BE2C (cell line): ENCODE results near the gene KRT83. TPM values are rescaled to one million over a fixed set of nuclear protein-coding genes. Genes with fewer than 3 reads are reported as not detected.

Experiments
- DNase-seq: peaks from one replicate; pipeline ENCODE4 v3.0.0-alpha.2; 2020
- H3K27me3 ChIP-seq: fragments of 250-450 bp; sonication (Bioruptor Pico); 2 replicates; pipeline ENCODE4 v1.5.1; 2020; ENCODE audit warnings: mild to moderate bottlenecking
- H3K36me3 ChIP-seq: fragments of 250-450 bp; sonication (Bioruptor Pico); 2 replicates; pipeline ENCODE4 v1.5.1; 2020; ENCODE audit warnings: mild to moderate bottlenecking
- H3K4me1 ChIP-seq: fragments of 250-450 bp; sonication (Bioruptor Pico); 2 replicates; pipeline ENCODE4 v1.5.1; 2020
- H3K4me3 ChIP-seq: 2 replicates; pipeline ENCODE4 v1.5.1; 2011; ENCODE audit warnings: low read depth, low read length
- H3K9me3 ChIP-seq: fragments of 250-450 bp; sonication (Bioruptor Pico); 2 replicates; pipeline ENCODE4 v1.5.1; 2020
- polyA plus RNA-seq: library from polyadenylated mRNA; unstranded; fragments of >200 nt; gene quantifications from one replicate; pipeline ENCODE4 v1.2.1, GENCODE V29; 2012; ENCODE audit warnings: low read depth, missing spikeins; ENCODE audit not compliant: insufficient read length, insufficient read depth
- TF ChIP-seq, protein P1 (sequence below): IDR thresholded peaks from 2 replicates; pipeline ENCODE4 v1.5.1; 2012; ENCODE audit warnings: mild to moderate bottlenecking, low read depth, low read length

The KRT83 gene
- polyA plus RNA-seq: not detected

DNA sequence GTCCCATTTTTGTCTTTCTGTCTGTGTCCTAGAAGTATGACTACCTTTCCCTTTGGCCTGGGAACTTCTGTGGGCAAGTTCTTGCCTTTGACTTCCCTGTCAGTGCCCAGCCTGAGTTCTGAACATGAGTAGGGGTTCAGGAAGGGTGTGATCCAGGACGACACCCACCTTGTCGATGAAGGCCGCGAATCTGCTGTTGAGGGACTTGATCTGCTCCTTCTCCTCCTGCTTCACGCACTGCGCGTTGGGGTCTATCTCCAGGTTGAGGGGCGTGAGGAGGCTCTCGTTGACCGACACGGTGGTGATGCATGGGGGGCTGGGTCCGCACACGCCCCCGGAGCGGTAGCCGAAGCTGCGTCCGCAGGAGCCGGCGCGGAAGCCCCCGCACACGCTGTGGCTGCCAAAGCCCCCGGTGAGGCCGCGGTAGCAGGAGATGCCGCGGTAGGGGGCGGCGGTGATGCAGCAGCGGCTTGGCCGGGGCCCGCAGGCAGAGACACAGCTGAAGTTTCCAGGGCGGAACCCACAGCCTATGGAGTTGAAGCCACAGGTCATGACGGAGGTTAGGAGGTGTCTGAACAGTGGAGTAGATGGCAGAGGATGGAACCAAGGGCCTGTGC is at the start of gene KRT83:
KRT83 (minus strand) TSS at position 615 of the 617 bp plus-strand sequence; CDS start at position 552, 63 bp downstream.
- H3K4me1 ChIP-seq: no peaks in the 10 kb centered on the region
- no peaks in the 10 kb centered on the region for H3K9me3 ChIP-seq
- H3K4me3 ChIP-seq: no peak within 1 kb of the TSS
- peaks cover 44% of the 10 kb centered on the region for H3K27me3 ChIP-seq
- no peak for DNase-seq
- no peaks in the 10 kb centered on the region for H3K36me3 ChIP-seq
- TF ChIP-seq, protein P1, sequence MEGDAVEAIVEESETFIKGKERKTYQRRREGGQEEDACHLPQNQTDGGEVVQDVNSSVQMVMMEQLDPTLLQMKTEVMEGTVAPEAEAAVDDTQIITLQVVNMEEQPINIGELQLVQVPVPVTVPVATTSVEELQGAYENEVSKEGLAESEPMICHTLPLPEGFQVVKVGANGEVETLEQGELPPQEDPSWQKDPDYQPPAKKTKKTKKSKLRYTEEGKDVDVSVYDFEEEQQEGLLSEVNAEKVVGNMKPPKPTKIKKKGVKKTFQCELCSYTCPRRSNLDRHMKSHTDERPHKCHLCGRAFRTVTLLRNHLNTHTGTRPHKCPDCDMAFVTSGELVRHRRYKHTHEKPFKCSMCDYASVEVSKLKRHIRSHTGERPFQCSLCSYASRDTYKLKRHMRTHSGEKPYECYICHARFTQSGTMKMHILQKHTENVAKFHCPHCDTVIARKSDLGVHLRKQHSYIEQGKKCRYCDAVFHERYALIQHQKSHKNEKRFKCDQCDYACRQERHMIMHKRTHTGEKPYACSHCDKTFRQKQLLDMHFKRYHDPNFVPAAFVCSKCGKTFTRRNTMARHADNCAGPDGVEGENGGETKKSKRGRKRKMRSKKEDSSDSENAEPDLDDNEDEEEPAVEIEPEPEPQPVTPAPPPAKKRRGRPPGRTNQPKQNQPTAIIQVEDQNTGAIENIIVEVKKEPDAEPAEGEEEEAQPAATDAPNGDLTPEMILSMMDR: no peak

DNA sequence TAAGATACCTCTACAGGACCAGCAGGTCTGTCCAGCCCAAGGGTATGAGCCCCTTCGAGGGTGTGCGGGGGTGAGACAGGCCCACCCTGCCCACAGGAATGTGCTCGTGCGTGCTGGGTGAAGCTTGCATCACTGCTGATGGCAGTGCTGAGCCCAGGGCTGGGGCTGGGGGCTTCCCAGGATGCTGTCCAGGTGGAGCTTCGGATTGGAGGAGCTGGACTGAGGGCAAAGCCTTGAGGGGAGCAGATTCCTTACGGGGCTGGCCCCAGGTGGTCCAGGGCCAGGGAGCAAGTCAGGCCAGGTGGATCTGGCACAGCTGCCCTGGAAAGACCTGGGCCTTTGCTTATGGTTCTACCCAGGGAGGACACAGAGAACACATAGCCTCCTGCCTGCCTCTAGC is 48.6 kb upstream of the KRT83 start:
- Histone ChIP-seq H3K4me3 (no peak overlapping the region), H3K36me3 (no peaks in the 10 kb centered on the region), H3K4me1 (no peaks in the 10 kb centered on the region), H3K27me3 (peaks cover 40% of the 10 kb centered on the region), H3K9me3 (no peaks in the 10 kb centered on the region)
- TF ChIP-seq, protein P1: no peak
- no peak for DNase-seq

DNA sequence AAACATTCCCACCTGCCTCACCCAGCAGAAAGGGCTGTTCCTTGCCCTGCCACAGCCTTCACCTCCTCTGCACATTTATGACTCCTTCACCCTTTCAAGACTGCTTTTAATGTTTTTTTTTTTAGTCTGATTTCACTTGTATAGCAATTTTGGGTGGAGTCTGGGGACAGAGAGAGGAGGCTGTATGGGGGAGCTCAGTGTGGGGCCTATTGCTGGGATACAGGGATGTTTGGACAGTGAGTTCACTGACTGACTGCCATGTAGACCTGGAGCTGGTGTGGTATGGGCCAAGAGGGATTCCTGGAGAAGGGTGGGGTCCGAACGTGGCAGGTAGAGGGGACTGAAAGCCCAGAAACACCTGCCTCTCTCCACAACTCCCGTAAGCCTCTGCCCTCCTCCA is 48.0 kb upstream of the KRT83 start:
- DNase-seq: no peak
- no peak overlapping the region for H3K4me3 ChIP-seq
- TF ChIP-seq, protein P1: no peak
- no peaks in the 10 kb centered on the region for H3K4me1 ChIP-seq
- H3K9me3 ChIP-seq: no peaks in the 10 kb centered on the region
- no peaks in the 10 kb centered on the region for H3K36me3 ChIP-seq
- peaks cover 40% of the 10 kb centered on the region for H3K27me3 ChIP-seq

DNA sequence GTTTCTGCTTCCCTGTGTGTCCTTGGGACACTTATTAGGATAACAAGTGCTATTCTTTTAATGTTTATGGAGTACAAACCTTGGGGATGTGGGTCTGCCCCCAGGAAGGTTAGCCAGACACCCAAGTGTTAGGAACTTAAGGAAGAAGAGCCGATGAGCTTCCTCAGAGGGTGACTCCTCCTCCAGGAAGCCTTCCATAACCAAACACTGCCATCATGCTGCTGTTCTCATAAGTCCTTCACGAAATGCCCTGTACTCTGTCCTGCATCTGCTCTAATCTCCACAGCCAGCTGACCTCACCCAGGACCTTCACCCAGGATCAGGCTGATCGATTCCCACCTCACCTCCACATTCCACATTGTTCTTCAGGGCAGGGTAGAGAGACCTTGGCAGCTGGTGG is 47.3 kb upstream of the KRT83 start:
- H3K27me3 ChIP-seq: peaks cover 40% of the 10 kb centered on the region
- DNase-seq: no peak
- no peaks in the 10 kb centered on the region for H3K9me3 ChIP-seq
- H3K36me3 ChIP-seq: no peaks in the 10 kb centered on the region
- no peak overlapping the region for H3K4me3 ChIP-seq
- TF ChIP-seq, protein P1: no peak
- H3K4me1 ChIP-seq: no peaks in the 10 kb centered on the region

DNA sequence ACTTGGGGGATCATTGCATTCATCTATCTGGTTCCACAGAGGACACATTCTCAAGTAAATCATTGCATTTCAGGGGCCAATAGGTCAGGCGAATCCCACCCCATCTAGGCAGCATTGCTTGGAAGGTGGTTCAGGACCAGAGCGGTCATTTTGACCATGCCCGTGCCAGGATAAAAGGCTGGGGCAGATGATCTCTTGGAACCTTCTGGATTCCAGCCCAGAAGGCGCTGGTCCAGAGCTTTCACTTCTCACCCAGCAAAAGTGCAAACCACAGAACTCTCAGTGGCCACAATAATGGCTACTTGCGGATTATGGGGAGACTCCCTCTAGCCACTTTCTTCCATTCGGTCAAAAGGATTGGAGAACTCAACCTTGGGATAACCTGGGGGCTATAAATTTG is 46.7 kb upstream of the KRT83 start:
- H3K36me3 ChIP-seq: no peaks in the 10 kb centered on the region
- H3K27me3 ChIP-seq: peaks cover 40% of the 10 kb centered on the region
- no peak for DNase-seq
- no peaks in the 10 kb centered on the region for H3K4me1 ChIP-seq
- H3K9me3 ChIP-seq: no peaks in the 10 kb centered on the region
- H3K4me3 ChIP-seq: no peak overlapping the region
- TF ChIP-seq, protein P1: no peak

DNA sequence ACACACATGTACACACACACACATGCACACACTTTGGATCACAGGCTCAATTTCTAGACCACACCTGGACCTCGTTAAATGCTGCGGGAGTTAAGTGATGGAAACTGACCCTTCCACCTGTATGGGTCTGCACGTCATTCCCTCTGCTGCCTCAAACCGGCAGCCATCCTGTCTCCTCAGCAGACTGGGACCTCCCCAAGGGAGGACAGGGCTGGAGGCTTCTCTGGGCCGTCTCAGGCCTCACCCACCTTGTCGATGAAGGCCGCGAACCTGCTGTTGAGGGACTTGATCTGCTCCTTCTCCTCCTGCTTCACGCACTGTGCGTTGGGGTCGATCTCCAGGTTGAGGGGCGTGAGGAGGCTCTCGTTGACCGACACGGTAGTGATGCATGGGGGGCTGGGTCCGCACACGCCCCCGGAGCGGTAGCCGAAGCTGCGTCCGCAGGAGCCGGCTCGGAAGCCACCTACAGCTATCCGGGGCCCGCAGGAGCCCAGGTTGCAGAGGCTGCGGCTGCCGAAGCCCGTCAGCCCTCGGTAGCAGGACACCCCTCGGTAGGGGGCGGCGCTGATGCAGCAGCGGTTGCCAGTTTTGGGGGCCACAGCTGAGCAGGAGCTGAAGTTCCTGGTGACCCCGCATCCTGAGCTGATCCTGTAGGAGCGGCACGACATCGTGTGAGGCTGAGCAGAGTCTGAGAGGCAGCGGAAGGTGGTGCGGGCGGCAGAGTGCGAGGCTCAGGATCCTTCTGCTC is 45.7 kb upstream of the KRT83 start, which contains the start of gene KRT85:
KRT85 (minus strand) TSS at position 744 of the 748 bp plus-strand sequence; CDS start at position 668, 76 bp downstream.
- TF ChIP-seq, protein P1: no peak
- Histone ChIP-seq H3K27me3 (peaks cover 40% of the 10 kb centered on the region), H3K36me3 (no peaks in the 10 kb centered on the region), H3K4me3 (no peak within 1 kb of the TSS), H3K9me3 (no peaks in the 10 kb centered on the region), H3K4me1 (no peaks in the 10 kb centered on the region)
- DNase-seq: no peak
